Astrocyte (in vitro differentiated cells and primary cell): ENCODE data around the gene MAX.

ENCODE experiments used
- CTCF ChIP-seq: IDR thresholded peaks from 2 replicates; pipeline ENCODE4 v1.5.1; 2011; ENCODE audit warnings: low read depth, mild to moderate bottlenecking, inconsistent platforms, low read length, moderate library complexity; ENCODE audit not compliant: insufficient read depth
- EZH2 ChIP-seq: IDR thresholded peaks from 2 replicates; pipeline ENCODE4 v1.6.1; 2012; ENCODE audit warnings: mild to moderate bottlenecking, low read length, inconsistent platforms; ENCODE audit not compliant: insufficient read depth

- TF ChIP-seq CTCF: no peak
- no peak for TF ChIP-seq EZH2
These were observed 49.3 kb upstream of the MAX start for GRCh38 chr14:65151609-65151956.
